HepG2 (cell line): ENCODE measurements around the gene DDX19B. TPM values are rescaled to one million over a fixed set of nuclear protein-coding genes. Genes with fewer than 3 reads are reported as not detected.

ENCODE experiments used
- ATAD3A ChIP-seq: sonication (generic); formaldehyde crosslinking; IDR thresholded peaks from 2 replicates; pipeline ENCODE4 v1.4.0; 2020; ENCODE audit warnings: missing genetic modification reagents
- BORCS8-MEF2B ChIP-seq: sonication (generic); formaldehyde crosslinking; IDR thresholded peaks from 2 replicates; pipeline ENCODE4 v1.8.0; 2022; ENCODE audit warnings: mild to moderate bottlenecking, missing genetic modification reagents
- DMTF1 ChIP-seq: sonication (generic); formaldehyde crosslinking; IDR thresholded peaks from 2 replicates; pipeline ENCODE4 v1.4.0; 2020; ENCODE audit warnings: mild to moderate bottlenecking, missing genetic modification reagents
- FUBP1 ChIP-seq: sonication (generic); formaldehyde crosslinking; IDR thresholded peaks from 2 replicates; pipeline ENCODE4 v1.5.1; 2020; ENCODE audit warnings: missing genetic modification reagents, mild to moderate bottlenecking, borderline replicate concordance
- RBM39 ChIP-seq: fragments of 200-400 bp; formaldehyde crosslinking; IDR thresholded peaks from one replicate; pipeline ENCODE4 v1.6.1; 2018; ENCODE audit warnings: antibody characterized with exemption, mild to moderate bottlenecking, low read depth, low read length; ENCODE audit not compliant: poor library complexity, severe bottlenecking
- RFX3 ChIP-seq: IDR thresholded peaks from 2 replicates; pipeline ENCODE4 v1.6.1; 2016; ENCODE audit warnings: missing biosample characterization, missing genetic modification reagents
- SALL1 ChIP-seq: sonication (generic); formaldehyde crosslinking; IDR thresholded peaks from 2 replicates; pipeline ENCODE4 v1.8.0; 2022; ENCODE audit warnings: mild to moderate bottlenecking, missing genetic modification reagents
- SMAD1 ChIP-seq: sonication (generic); formaldehyde crosslinking; IDR thresholded peaks from 2 replicates; pipeline ENCODE4 v1.4.0; 2020; ENCODE audit warnings: missing genetic modification reagents, low read depth, mild to moderate bottlenecking, borderline replicate concordance
- SMAD9 ChIP-seq: sonication (generic); formaldehyde crosslinking; IDR thresholded peaks from 2 replicates; pipeline ENCODE4 v1.5.1; 2020; ENCODE audit warnings: mild to moderate bottlenecking, missing genetic modification reagents
- TEF ChIP-seq: sonication (generic); formaldehyde crosslinking; IDR thresholded peaks from 2 replicates; pipeline ENCODE4 v1.5.0; 2020; ENCODE audit warnings: missing genetic modification reagents
- TRIM24 ChIP-seq: sonication (generic); formaldehyde crosslinking; IDR thresholded peaks from 2 replicates; pipeline ENCODE4 v1.8.0; 2022; ENCODE audit warnings: mild to moderate bottlenecking, missing genetic modification reagents
- ZC3H13 ChIP-seq: sonication (generic); formaldehyde crosslinking; IDR thresholded peaks from 2 replicates; pipeline ENCODE4 v1.8.1; 2023; ENCODE audit warnings: mild to moderate bottlenecking, missing genetic modification reagents, moderate library complexity
- ZFP90 ChIP-seq: sonication (generic); formaldehyde crosslinking; IDR thresholded peaks from 2 replicates; pipeline ENCODE4 v1.8.0; 2022; ENCODE audit warnings: missing genetic modification reagents, mild to moderate bottlenecking, inconsistent platforms, borderline replicate concordance
- ZNF264 ChIP-seq: sonication (generic); formaldehyde crosslinking; IDR thresholded peaks from 2 replicates; pipeline ENCODE4 v1.4.0; 2020; ENCODE audit warnings: missing genetic modification reagents
- ZNF577 ChIP-seq: sonication (generic); formaldehyde crosslinking; IDR thresholded peaks from 2 replicates; pipeline ENCODE4 v1.4.0; 2020; ENCODE audit warnings: mild to moderate bottlenecking, low read depth, missing genetic modification reagents, borderline replicate concordance
- ZNF598 ChIP-seq: sonication (generic); formaldehyde crosslinking; IDR thresholded peaks from 2 replicates; pipeline ENCODE4 v1.5.1; 2020; ENCODE audit warnings: mild to moderate bottlenecking, missing genetic modification reagents, borderline replicate concordance
- ZNF609 ChIP-seq: sonication (generic); formaldehyde crosslinking; IDR thresholded peaks from 2 replicates; pipeline ENCODE4 v1.4.0; 2020; ENCODE audit warnings: mild to moderate bottlenecking, missing genetic modification reagents, borderline replicate concordance
- ZNF841 ChIP-seq: sonication (generic); formaldehyde crosslinking; IDR thresholded peaks from 2 replicates; pipeline ENCODE4 v1.8.1; 2023; ENCODE audit warnings: missing genetic modification reagents, borderline replicate concordance
- ZSCAN31 ChIP-seq: sonication (generic); formaldehyde crosslinking; IDR thresholded peaks from 2 replicates; pipeline ENCODE4 v1.5.0; 2020; ENCODE audit warnings: low read depth, mild to moderate bottlenecking, missing genetic modification reagents
- polyA plus RNA-seq, 8 experiments: library from polyadenylated mRNA; depleted of rRNA in 3 of 8; stranded (reverse) in 7 of 8; unstranded in 1 of 8; fragments of >200 nt; fragmentation: Illumina TruSeq in 4 of 8; extraction: Trizol in 4 of 8; gene quantifications; 2 replicates each; pipeline versions ENCODE4 v1.2.1 to v1.2.3, GENCODE V29; 2011 to 2016; ENCODE audit warnings: low read depth in 4 of 8, missing spikeins in 1 of 8, mixed read lengths in 1 of 8; ENCODE audit not compliant: insufficient read depth in 1 of 8
- total RNA-seq, 5 experiments: library from RNA; depleted of rRNA; stranded (reverse); fragments of >200 nt; fragmentation: Illumina TruSeq; extraction: Trizol; gene quantifications; 2 replicates each; pipeline ENCODE4 v1.2.3, GENCODE V29; 2016; ENCODE audit warnings: low read depth in 1 of 5

DDX19B gene
- total and polyA plus RNA-seq, 2 of the 13 experiments (the other 11 are each of a cell fraction or from before 2014, with no cell fraction given), result 36.2 to 40.0 TPM

- TF ChIP-seq SALL1 (CRISPR knock-in tag) (peak; percentile 90), TRIM24 (CRISPR knock-in tag) (no peak), BORCS8-MEF2B (CRISPR knock-in tag) (peak; percentile 96), FUBP1 (CRISPR knock-in tag) (no peak), SMAD9 (CRISPR knock-in tag) (no peak; the same call in 1 of the 2 replicates), DMTF1 (CRISPR knock-in tag) (peak; percentile 89; the same call in 1 of the 2 replicates), ZNF264 (CRISPR knock-in tag) (peak; percentile 91), ATAD3A (0 out of 2 replicates have a peak, but pooled peaks have one; percentile 58), ZNF609 (peak; percentile 80), RFX3 (no peak), ZNF577 (CRISPR knock-in tag) (0 out of 2 replicates have a peak, but pooled peaks have one; percentile 75), ZNF598 (CRISPR knock-in tag) (peak; percentile 87; the same call in 1 of the 2 replicates), ZC3H13 (CRISPR knock-in tag) (peak; percentile 99), ZSCAN31 (CRISPR knock-in tag) (peak; percentile 95), ZNF841 (0 out of 2 replicates have a peak, but pooled peaks have one; percentile 39), RBM39 (peak; percentile 88), ZFP90 (CRISPR knock-in tag) (peak; percentile 89; the same call in 1 of the 2 replicates), TEF (CRISPR knock-in tag) (peak; percentile 53; the same call in 1 of the 2 replicates), SMAD1 (no peak)
Observed at GRCh38 chr16:70380919-70381603, 82.1 kb downstream of the DDX19B start (continued).
